ENCODE results near the gene GTF2F1.
"Not testable (repeated sequence)": the region's sequence is repeated elsewhere in the genome, so short reads cannot be mapped to it uniquely, and the experiment has no call there.

Gene GTF2F1

GRCh38 chr19:6392221-6393073, 517 bp downstream of the GTF2F1 start:
- no peak for DNase-seq

- DNase-seq: no peak
Observed at GRCh38 chr19:6387372-6387771, 5.6 kb downstream of the GTF2F1 start.

GRCh38 chr19:6384381-6384780, 8.6 kb downstream of the GTF2F1 start:
- no peak for DNase-seq

- no peak for DNase-seq
Observed at GRCh38 chr19:6383188-6383587, 9.8 kb downstream of the GTF2F1 start.

GRCh38 chr19:6381030-6381750, 11.8 kb downstream of the GTF2F1 start:
- DNase-seq: no peak

- no peak for DNase-seq
Observed at GRCh38 chr19:6379744-6380143, 13.2 kb downstream of the GTF2F1 start.

GRCh38 chr19:6378486-6378885, 14.5 kb downstream of the GTF2F1 start:
- peak in 1 of 56 donors; percentile 8 for DNase-seq

- no peak for DNase-seq
Observed at GRCh38 chr19:6378041-6378440, 14.9 kb downstream of the GTF2F1 start.

GRCh38 chr19:6376512-6377190, 16.3 kb downstream of the GTF2F1 start:
- DNase-seq: peak in 1 of 56 donors; percentile 4

- DNase-seq: no peak
Observed at GRCh38 chr19:6375411-6376010, 17.5 kb downstream of the GTF2F1 start, which contains the start of gene PSPN. PSPN (minus strand) TSS chr19:6375933; CDS start chr19:6375849, 84 bp downstream.

GRCh38 chr19:6374711-6375410, 18.1 kb downstream of the GTF2F1 start:
- no peak for DNase-seq

GRCh38 chr19:6374161-6374709, 18.7 kb downstream of the GTF2F1 start:
- no peak for DNase-seq

GRCh38 chr19:6373813-6374108, 19.2 kb downstream of the GTF2F1 start:
- DNase-seq: no peak

GRCh38 chr19:6373096-6373812, 19.7 kb downstream of the GTF2F1 start:
- DNase-seq: peak; percentile 40 to 99 (median 96)

GRCh38 chr19:6372594-6373095, 20.3 kb downstream of the GTF2F1 start, which contains the start of gene ALKBH7:
ALKBH7 (plus strand) TSS chr19:6372794; CDS start chr19:6372821, 27 bp downstream.
- peak; percentile 80 to 99 (median 97) for DNase-seq

GRCh38 chr19:6364353-6364752, 28.6 kb downstream of the GTF2F1 start:
- DNase-seq: no peak

- no peak for DNase-seq
Observed at GRCh38 chr19:6362351-6362801, 30.6 kb downstream of the GTF2F1 start.

GRCh38 chr19:6362027-6362350, 31.0 kb downstream of the GTF2F1 start:
- no peak for DNase-seq

- not testable (repeated sequence) for DNase-seq
Observed at GRCh38 chr19:6360857-6361216, 32.1 kb downstream of the GTF2F1 start.

GRCh38 chr19:6360445-6360844, 32.5 kb downstream of the GTF2F1 start:
- DNase-seq: not testable (repeated sequence)
